HG02571 (cell line): Measurements from ENCODE around the gene HES2.
"Not testable (repeated sequence)": the region's sequence is repeated elsewhere in the genome, so short reads cannot be mapped to it uniquely, and the experiment has no call there.

Experiments used
- ATAC-seq: cut with Tn5 transposase; IDR thresholded peaks from one replicate; pipeline ENCODE4 v1.9.1; 2021; ENCODE audit warnings: mild to moderate bottlenecking, moderate library complexity; ENCODE audit not compliant: unreplicated experiment

The HES2 gene

DNA sequence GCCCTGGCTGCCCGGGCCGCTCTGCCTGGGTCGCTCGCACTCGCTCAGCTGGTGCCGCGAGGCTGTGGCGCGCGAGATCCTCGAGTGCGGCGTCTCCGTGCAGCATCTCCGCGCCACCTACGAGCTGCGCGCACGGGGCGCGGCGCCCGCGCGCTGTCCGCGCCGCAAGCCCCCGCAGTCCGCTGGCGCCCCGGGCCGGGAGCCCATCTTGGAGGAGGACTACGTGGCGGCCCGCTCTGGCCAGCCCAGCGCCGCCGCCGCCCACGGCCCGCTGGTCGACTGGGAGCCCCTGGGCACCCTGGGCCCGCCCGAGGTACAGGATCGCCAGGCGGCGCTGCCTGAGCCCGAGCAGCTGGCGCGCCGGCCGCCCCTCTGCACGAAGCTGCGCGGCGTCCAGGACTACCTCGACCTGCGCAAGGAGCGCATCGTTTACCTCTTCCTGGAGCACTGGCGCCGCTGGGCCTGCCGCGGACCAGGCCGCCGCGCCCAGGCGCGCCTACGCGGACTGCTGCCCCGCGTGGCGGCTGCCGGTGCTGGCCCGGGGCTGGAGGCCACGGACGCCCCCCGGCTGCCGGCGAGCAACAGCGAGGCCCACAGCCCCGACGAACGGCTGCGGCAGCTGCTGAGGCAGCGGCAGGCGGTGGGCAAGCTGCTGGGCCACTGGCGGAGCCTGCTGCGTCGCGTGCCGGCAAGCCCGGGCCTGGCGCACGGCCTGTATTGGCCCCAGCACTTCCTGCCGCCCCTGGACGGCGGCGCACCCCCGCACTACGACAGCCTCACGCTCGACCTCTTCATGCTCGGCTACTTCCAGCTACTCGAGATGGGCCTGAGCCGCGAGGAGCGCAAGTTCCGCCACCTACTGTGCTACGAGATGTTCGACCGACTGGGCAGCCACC is 35.4 kb upstream of the HES2 start:
- ATAC-seq = no peak

DNA sequence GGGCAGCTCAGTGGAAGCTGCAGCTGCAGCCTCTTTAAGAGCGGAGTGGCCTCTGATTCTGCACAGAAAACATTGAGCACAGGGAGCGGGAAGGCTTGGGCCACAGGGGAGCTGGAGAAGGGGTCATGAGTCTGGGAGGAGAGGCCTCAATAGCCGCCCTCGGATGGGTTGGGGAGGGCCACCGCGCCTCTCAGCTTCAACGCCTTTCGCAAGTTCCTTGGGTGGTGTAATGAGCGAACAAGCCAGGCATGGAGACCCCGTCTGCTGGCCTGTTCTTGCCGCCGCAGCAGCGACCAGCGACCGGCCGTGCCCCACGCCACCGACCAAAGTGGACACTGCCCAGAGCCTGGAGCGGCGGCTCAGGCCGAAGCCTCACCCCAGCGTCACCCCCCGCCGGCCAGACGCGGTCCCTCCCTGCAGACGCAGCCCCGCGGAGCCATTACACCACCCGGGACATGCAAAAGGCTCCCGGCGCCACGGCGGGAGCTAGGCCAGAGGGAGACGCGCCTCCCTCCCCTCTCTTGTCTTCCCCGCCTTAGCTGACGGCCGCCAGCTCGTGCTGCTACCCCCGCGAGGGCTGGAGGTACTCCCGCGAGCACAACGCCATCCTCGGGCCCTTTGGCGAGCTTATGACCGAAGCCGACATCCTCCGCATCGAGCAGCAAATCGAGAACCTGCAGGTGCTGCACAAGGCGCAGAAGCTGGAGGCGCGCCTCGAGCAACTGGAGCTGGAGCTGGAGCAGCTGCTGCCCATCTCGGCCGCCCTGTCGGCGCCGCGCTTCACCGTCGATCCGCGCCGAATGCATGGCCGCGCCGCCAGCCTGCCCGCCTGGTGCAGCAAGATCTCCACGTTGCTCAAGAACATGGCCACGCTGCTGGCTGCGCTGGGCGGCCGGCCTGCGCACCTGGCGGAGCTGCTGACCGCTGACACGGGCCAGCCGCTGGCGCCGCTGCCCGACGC is 34.5 kb upstream of the HES2 start:
- ATAC-seq = not testable (repeated sequence)

DNA sequence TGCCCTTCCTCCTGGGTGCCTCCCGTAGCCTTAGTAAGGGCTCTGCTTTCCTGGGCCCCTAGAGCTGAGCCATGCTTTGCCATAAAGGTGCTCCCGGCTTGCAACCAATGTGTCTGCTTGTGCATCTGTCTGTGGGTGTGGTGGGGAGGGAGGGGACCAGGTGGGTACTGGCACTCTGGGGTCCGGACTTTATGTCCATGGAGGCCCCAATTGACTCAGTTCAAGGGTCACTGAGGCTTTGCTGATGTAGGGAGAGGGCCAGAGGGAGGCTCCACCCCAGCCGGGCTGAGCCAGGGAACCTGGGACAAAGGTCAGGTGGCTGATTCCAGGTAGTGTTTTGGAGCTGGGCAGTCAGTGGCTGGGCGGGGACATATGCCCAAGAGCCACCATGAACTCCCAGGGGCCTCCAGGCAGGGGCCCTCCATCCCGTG is 31.2 kb upstream of the HES2 start:
- ATAC-seq = no peak

DNA sequence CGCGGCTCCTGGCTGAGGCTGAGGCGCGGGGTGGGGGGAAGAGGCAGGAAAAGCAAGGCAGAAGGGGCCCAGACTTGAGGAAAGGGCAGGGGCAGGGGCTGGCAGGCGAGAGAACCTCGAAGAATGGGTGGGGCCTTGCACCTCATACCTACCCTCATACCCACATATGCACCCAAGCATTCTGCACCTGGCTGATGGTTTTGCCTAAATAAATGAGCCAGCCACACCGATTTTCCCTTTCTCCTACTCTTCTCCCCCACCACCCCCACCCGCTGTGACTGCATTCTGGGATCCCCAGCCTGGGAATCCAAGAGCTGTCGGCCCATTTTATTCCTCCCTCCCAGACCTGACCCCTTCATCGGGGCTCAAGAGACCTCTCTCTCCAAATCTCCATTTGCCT is 30.8 kb upstream of the HES2 start:
- ATAC-seq = not testable (repeated sequence)

DNA sequence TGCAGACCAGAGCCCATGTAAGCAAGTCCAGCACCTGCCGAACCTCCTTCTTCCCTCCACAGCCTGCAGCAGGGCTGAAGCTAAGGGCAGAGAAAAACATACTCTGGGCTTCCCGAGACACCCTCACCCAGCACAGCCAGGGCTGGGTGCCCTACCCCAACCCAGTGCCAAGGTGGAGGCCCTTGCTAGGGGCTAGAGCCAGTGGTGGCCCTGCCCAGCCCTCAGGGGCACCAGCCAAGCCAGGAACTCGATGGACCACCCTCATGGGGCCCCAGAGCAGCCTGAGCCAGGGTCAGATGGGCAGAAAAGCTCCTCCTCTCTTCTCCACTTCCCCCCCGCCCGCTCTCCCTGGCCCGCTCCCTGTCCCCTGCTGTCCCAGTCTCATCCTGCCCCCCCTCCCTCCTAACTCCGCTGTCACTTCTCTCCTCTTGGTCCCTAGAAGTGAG is 30.3 kb upstream of the HES2 start:
- ATAC-seq = no peak

DNA sequence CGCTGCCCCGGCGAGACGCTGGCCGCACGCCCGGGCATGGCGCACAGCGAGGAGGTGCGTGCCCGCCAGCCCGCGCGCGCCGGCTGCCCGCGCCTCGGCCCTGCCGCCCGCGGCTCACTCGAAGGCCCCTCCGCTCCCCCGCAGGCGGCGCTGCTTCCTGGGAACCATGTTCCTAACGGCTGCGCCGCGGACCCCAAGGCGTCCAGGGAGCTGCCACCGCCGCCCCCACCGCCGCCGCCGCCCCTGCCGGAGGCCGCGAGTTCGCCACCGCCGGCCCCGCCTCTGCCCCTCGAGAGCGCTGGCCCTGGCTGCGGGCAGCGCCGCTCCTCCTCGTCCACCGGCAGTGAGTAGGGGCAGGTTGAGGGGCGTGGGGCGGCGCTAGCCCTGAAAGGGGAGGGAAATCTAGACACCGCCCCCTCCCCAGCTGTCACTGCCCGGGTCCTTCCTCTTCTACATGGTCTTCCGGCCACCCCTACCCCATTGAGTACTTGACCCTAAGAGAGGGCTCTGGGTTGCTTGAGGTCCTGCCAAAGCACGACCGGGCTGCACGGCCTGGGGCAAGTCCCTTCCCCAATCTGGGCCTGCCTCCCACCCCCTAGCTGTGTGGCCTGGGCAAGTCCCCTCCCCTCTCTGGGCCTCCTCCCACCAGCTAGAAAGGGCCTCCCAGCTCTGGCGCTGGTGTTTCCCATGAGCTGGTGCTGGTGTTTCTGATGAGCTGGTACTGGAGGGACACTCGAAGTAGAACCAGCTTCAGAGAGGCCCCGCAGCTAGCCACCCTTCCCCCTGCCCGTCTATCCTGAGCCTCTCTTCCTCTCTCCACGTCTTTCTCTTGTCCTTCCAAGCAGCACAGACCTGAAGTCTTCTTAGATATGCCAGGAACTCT is 29.3 kb upstream of the HES2 start:
- no peak for ATAC-seq

DNA sequence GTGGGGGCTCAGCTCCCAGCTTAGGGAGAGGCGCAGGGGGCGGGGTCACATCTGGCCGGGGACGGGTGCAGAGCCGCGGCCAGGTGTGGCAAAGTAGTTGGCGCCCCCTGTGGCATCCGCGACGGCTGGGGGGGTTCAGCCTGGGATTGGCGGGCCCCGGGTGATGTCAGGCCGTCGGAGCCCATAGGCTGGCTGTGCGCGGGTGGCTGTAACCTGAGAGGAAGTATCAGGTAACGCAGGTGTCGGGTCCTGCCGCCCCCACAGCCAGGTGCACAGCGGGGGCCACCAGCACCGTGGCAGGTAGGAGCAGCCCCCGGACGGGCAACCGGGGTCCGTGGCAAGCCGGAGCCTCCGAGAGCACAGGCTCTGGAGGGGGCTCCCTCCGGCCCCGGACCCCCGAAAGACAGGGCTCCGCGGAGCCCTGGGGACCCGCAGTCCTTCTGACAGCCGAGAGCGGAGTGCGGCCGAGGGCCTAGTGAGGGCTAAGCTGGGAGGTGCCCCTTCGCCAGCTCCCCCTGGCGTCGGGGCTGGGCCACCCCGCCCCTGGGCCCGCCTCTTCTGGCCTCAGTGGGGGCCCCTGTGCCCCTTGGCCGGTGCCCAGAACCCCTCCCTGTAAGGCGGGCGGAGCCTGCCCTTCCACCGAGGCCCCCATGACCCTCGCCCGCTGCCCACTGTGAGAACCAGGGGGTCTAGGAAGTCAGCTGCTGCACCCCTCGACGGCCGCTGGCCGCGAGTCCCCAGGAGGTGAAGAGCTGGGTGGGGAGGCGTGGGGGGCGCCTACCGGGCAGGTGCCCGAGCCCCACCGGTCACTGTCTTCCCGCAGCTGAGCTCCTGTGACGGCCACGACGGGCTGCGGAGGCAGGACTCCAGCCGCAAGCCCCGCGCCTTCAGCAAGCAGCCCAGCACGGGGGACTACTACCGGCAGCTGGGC is 28.4 kb upstream of the HES2 start:
- ATAC-seq = no peak

DNA sequence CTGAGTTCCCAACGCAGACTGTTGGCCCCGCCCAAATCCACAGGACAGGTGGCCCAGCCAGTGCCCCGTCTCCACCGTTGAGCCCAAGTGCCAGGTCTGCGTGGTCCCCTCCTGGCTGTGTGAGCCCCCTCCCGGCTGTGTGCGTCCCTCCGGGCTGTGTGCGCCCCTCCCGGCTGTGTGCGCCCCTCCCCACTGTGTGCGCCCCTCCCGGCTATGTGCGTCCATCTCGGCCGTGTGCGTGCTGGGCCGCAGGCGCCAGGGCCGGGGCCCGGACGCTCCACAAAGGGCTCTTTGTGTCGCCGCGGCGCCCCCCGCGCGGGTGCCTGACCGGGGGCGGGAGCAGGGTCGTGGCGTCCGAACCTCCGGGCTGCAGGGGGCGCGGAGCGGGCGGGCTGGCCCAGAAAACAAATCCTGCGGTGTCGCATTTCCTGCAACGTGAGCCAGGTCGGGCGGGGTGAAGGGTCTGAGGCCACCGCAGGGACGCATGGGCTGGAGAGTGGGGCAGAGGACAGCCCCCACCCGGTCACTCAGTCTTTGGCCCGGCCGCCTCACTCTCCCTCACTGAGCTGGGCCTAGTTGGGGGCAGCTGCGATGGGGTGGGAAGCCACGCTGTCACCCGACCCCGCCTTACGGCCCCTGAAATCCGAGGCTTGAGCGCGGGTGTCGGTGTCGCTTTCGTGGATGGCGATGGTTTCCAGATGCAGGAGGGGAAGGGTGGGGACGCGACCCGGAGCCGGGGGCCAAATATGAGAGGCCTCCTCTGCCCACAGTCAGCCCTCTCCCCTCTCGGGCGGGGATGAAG is 27.5 kb upstream of the HES2 start:
- no peak for ATAC-seq

DNA sequence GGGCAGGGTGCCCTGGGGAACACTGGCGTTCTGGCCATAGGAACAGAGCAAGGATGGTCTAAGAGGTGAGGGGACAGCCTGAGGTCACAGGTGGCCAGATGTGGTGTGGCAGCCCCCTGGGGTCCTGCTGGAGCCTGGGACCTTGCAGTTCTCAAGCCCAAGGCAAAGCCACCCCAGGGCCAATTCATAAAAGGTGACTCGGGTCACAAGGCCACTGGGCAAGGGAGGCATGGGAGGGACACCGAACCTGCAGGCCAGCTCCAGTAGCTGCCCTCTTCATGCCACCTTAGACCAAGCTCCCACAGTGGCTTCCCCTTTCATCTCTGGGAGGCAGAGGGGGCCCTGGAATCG is 26.9 kb upstream of the HES2 start:
- ATAC-seq = no peak

DNA sequence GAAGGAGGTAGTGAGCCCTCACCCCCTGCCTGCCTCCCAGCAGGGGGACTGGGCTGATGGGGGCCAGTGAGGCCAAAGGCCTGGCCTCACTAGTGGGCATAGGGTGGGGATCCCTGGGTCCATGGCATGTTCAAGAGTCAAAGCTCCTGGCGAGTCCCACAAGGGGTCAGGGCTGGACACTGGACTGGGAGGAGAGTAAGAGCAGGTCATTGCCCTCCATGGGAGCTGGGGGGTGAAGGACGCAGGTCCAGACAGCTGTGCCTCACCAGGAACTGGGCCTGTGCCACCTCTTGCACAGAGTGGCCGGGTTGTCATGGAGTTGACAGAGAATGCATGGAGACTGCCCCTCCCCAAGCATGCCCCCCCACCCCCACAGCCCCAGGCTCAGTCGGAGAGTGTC is 26.2 kb upstream of the HES2 start:
- not testable (repeated sequence) for ATAC-seq

DNA sequence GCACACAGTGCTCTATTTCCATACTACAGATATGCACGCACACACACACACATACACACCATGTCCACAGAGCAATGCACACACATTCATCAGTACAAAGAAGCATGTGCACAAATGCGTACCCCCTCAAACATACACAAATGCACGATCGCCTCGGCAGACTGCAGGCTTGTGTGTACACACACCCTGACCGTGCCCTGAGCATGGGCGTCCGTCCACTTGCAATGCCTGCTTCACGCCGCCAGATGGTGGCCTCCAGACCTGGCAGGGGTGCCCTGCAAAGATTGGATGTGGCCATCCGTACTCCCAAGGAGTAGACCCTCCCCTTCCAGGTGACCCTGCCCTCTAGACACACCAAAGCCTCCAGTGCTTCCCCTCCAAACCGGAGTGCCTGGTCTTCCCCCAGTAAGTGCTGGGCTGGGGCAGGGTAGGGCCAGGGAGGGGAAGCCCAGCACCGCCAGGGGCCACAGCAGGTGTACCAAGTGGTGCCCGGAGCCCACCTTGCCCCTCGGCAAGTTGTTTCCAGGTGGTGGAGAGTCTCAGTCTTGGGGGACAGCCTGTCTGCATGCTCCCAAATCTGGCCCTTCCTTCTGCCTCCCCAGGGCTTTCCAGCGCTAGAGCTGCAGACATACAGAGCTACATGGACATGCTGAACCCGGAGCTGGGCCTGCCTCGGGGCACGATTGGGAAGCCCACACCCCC is 25.5 kb upstream of the HES2 start:
- no peak for ATAC-seq

DNA sequence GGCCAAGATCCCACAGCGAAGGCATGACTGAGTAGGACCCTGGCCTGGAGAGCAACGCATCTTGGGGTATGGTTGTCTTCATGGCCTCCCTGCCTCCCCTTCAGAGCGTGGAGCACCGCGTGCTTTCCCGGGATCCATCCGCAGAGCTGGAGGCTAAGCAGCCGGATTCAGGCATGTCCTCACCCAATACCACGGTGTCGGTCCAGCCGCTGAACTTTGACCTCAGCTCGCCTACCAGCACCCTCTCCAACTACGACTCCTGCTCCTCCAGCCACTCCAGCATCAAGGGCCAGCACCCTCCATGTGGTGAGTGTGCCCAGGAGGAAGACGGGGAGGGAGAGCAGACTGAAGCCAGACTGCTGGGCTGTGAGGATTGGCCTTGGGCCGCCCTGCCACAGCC is 24.7 kb upstream of the HES2 start:
- ATAC-seq = no peak

DNA sequence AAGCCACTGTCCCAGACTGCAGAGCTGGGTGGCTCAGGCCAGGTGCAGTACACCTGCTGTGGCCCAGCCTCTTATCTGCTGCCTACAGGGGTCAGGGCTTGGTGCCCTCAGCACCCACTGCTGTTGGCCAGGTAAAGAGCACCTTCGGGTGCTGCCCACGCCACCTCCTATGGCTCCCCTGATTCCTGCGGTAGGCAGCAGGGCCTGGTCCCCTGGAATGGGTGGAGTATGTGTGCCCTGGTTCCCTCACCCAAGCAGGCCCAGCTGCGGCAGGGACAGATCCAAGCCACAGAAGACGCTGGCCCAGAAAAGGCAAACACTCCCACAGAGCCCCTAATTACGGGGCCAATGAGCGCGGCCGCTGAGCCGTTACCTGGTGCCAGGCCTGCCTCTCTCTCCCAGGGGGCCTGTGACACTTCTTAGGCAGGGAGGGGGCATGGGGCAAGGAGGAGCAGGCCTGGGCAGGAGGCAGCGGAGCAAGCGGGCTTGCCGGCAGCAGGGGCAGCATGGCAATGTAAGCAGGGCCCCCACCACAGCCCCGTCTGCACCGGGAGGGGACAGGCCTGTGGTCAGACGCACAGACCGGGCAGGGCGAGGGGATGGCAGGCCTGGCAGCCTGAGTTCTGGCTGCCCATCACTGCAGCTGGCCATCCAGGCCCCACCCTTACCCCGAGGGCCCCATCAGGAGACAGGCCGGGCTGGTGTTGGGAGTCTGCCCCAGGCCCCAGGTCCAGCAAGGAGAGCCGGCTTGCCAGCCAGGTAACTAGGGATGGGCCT is 23.8 kb upstream of the HES2 start:
- ATAC-seq = no peak

DNA sequence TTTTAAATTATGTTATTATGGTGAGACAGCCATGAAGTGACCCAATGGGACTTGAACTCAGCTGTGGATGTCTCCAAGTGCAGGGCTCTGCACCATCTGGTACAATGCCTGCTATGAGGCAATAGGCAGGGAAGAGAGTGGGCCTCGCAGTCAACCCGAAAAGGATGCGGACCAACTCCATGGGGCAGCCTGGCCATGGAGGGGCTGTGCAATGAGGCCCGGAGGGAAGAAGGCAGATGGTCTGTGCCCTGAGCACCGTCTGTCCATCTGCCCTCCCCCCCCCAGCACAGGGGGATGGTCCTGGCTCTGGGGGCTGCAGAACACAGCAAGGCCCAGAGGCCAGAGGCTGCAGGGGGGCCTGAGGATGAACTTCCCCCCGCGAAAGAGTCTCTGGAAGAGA is 21.9 kb upstream of the HES2 start:
- no peak for ATAC-seq

DNA sequence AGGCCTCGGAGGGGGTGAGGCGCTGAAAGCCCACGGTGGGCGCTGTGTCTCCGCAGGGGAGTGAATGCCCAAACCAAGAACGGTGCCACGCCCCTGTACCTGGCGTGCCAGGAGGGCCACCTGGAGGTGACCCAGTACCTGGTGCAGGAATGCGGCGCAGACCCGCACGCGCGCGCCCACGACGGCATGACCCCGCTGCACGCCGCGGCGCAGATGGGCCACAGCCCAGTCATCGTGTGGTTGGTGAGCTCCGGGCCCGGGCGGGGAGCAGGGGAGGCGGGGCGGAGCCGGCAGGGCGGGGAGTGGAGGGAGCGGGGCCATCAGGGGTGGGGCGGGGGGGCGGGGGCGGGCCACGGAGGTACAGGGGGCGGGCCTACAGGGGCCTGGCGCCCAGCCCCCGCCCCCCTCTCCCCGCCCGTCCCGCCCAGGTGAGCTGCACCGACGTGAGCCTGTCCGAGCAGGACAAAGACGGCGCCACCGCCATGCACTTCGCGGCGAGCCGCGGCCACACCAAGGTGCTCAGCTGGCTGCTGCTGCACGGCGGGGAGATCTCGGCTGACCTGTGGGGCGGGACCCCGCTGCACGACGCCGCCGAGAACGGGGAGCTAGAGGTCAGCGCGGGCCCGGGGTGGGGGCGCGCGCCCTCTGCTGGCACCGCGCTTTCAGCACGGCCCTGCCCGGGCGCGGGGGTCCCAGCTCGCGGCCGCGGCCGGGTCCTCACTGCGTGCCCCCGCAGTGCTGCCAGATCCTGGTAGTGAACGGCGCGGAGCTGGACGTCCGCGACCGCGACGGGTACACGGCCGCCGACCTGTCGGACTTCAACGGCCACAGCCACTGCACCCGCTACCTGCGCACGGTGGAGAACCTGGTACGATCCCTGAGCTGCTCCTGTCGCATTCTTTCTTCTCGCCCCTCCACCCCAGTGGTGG is 20.7 kb upstream of the HES2 start:
- no peak for ATAC-seq

DNA sequence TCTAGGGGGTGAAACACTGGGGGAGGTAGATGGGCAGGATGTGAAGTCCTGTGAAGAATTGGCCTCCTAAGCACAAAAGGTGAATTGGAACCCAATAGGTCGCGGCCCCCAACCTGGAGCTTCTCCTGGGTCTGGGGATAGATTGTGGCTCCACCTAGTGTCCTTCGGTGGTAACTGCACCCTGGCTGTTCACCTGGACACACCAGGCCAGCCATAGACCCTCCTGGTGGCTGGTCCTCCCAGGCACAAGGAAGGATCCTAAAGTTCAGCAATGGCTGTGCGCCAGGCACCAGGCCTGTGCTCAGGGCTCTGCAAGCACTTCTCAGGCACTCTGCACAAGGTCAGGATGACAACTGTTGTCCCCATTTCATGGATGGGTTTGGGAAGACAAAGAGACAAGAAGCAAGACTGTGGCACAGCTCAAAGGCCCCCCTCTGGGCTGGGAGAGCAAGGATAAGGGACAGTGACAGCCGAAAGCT is 18.4 kb upstream of the HES2 start:
- no peak for ATAC-seq
